Activated CD4-positive, CD25-positive, alpha-beta regulatory T cell treated with anti-CD3 and anti-CD28 coated beads, Interleukin-2, amount 50 U/mL, for 72 hours (primary cell): Measurements from ENCODE around the gene AHCYL1.
A peak's percentile ranks its signal among the peaks of the same experiment; 100 is the strongest.

Source experiments
- DNase-seq: peaks from one replicate; pipeline ENCODE4 v3.0.0; 2021

AHCYL1 gene

DNA sequence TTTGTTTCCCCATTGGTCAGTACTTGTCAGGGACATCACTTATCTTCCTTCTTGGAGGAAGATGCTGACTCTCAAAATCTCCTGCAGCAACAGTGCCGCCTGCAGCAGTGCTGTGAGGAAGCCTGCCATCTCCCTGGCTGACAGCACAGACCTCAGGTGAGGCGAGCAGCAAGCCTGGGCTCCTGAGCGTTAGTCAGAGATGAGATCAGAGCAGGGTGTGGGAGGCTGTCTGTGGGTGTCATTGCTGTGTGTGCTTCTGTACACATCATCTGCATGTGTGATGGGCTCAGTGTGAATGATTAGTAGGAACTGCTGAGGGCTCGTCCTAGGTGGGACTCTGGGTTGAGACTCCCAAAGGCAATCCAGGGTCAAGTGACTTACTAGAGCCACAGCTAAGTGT, 56.0 kb downstream of the AHCYL1 start:
- no peak for DNase-seq

DNA sequence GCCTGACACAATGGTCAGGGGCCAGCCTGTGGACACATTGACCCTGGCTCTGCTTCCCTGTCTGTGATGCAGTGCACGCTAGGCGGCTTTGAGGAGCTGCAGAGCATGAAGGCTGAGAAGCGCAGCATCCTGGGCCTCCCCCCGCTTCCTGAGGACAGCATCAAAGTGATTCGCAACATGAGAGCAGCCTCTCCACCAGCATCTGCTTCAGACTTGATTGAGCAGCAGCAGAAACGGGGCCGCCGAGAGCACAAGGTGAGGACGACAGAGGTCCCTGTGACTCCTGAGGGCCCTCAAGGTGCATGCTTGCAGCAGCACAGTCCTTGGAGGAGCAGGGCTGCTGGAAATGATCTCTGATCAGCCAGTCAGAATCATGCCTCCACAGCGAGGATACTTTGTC, 58.5 kb downstream of the AHCYL1 start:
- no peak for DNase-seq

DNA sequence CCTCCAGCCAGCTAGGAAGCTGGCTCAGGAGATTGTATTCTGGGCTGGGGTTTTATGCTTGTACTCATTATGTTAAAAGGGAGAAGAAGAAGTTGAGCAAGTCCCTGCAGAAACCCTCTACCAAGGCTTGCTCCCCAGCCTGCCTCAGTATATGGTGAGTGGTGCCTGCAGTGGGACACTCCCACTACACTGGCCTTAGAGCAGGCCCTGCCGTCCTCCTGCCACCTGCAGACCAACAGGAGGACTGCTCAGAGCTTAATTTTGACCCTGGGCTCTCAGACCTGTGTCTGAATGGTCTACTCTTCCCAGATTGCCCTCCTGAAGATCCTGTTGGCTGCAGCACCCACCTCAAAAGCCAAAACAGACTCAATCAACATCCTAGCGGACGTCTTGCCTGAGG, 62.9 kb downstream of the AHCYL1 start:
- DNase-seq = no peak

DNA sequence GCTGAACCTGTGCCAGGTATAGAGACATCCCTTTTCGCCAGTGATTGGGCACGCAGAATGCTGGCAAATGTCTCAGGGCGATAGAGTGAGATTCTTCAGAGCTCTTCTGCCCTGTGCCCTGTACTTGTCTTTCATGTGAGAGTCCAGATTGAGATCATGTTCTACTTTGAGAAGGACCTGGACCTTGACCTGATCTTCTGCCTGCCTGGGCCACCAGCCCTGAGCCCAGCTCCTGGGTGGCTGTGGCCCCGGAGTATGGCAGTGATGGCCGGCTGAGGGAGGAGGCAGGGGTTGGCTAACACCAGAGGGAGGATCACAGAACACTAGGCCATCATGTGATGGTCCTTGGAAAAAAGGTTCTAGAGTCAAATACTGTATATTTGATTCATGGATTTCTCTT, 63.7 kb downstream of the AHCYL1 start:
- no peak for DNase-seq

DNA sequence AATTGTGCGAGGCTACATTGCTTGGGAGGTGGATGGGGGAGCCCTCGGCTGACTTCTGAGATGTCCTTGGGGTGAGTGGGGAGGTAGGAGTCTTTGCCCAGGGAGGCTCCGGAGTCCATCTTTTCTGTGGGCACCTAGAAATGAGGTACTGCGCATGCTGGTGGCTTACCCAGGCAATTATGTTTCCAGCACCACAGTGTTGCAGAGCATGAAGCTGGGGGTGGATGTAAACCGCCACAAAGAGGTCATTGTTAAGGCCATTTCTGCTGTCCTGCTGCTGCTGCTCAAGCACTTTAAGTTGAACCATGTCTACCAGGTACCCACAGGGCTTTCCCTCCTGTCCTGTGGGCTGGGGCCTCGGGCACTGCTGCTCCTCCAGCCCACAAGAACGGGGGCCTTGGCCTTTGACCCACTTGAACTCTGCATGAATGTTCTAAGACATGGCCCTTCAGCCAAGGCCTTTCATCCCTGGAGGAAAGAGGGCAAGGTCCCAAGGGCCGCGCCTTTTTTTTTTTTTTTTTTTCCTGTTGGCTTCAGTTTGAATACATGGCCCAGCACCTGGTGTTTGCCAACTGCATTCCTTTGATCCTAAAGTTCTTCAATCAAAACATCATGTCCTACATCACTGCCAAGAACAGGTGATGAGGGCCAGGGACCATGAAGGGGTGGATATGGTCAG, 64.5 kb downstream of the AHCYL1 start:
- no peak for DNase-seq

DNA sequence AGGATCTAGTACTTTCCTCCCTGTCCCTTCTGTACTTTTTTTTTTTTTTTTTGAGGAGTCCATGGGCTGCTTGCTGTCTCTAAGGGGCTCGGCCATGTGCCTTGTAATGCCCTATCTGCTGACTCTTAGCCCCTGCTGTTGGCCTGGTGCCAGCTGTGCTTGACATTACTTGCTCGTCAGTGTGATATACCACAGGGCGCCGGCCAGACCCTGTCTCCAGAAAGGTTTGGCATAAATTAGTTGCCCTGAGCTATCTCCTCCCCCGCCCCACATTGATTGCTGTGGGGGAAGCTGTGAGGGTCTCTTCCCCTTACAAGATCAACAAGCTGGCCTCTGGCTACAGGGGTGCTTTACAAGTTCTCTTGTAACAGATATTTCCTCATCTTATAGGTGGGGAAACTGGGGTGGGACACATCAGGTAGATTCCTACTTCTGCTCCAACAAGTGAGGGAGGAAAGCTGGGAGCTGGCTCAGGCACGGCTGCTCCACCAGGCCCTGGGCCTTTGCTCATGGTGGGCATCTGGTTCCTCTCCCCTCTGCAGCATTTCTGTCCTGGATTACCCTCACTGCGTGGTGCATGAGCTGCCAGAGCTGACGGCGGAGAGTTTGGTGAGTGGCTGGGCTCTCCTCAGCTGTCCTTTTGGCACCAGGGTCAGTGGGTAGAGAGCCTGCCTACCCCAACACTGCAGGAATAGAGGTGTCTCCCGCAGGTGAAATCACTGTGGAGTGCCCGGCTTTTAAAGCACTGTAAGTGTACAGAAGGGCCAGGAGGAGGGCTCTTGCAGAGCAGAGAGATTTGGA, 65.4 kb downstream of the AHCYL1 start:
- DNase-seq = no peak

DNA sequence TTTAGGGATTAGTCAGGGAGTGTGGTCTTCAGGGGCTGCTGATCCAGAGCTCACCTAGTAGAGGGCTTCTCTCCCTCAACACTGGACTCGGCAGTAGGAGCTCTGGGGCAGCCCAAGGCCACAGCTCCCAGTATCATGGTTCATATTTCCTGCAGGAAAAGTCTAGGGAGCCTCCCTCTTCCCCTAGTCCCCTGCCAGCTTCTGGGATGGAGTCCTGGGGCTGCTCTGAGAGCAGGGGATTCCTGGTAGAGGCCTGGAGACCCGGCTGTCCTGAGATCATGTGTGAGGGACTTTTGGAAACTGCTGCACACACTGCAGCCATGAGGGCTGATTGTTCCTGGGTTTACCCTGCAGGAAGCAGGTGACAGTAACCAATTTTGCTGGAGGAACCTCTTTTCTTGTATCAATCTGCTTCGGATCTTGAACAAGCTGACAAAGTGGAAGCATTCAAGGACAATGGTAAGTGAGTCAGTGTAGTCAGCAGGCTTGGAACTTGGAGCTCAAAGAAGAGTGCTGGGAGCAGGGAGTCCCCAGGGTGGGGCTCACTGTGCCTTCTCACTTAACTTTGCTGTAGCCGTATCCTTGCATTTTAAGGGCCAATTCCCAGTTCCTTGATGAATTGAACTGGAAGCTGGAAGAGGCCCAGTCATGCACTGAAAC, 66.2 kb downstream of the AHCYL1 start:
- no peak for DNase-seq

DNA sequence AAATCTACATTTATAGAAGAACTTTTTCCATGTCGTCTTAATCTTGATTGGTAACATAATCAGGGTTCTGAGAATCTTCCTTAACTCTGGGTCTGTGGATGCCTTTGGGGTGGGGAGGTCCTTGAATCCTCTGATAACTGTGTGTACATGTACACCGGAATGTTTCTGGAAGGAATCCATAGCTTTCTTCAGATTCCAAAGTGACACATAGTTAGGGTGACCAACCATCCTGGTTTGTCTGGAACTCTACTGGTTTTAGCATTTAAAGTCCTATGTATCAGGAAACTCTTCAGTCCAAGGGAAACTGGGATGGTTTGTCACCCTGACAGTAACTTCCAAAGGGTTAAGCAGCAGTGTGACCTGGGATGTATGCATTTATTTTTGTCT, 66.7 kb downstream of the AHCYL1 start:
- DNase-seq = no peak

DNA sequence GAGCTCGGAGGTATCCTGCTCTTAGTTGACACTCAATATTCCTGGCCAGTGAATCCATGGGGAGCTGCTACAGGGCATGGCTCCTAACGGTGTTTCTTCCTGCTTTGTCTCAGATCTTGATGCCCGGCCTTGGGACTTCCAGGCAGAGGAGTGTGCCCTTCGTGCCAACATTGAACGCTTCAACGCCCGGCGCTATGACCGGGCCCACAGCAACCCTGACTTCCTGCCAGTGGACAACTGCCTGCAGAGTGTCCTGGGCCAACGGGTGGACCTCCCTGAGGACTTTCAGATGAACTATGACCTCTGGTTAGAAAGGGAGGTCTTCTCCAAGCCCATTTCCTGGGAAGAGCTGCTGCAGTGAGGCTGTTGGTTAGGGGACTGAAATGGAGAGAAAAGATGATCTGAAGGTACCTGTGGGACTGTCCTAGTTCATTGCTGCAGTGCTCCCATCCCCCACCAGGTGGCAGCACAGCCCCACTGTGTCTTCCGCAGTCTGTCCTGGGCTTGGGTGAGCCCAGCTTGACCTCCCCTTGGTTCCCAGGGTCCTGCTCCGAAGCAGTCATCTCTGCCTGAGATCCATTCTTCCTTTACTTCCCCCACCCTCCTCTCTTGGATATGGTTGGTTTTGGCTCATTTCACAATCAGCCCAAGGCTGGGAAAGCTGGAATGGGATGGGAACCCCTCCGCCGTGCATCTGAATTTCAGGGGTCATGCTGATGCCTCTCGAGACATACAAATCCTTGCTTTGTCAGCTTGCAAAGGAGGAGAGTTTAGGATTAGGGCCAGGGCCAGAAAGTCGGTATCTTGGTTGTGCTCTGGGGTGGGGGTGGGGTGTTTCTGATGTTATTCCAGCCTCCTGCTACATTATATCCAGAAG, 69.2 kb downstream of the AHCYL1 start:
- DNase-seq = peak; percentile 78

DNA sequence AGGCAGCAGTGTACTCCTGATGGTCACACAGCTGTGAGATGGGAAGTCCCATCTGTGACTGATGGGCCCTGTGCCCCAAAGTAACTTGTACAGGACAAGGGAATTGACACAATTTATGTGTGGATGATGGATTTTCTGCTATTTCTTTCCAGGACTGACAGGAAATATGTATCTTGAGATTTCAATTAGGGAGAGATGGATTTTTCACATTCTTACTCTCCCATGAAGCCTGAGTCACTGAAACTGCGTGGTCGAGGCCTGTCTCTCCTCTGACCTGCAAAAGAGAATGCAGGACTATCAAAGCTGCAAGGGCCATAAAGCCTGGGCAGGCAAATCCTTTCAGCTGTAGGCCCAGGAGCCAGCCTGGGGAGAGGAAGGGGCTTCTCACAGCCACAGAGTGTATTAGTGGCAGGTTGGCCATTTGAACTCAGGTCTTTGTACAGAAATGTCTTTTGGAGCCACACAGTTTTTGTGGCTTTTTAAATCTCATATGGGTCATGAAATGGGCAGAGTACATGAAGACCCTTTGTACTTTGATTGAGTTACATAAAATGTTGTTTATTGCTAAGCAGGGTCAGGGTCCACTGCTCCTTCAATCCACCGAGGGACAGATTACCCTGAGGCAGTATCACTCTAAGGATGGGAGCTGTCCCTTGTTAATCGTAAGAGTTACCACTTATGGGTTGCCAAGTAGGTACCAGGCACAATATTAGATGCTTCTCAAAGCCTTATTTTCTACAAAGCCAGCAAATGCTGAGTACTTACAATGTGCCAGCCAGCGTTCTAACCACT, 71.1 kb downstream of the AHCYL1 start:
- no peak for DNase-seq

DNA sequence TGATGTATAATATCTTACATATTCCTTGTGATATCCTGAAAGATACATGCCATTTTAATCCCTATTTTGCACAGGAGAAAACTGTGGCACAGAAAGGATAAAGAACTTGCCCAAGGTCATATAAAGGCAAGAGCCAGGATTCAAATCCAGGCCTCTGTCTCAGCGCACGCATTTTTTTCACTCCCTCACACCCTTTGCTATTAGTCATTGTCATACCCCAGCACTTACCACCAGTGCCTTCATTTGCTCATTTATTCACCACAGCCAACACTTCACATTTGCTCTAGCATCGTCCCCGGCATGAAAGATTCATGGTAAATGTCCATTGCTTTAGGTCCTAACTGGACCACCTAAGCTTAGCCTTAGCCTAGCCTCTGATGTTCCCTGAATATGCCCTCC, 71.7 kb downstream of the AHCYL1 start:
- no peak for DNase-seq

DNA sequence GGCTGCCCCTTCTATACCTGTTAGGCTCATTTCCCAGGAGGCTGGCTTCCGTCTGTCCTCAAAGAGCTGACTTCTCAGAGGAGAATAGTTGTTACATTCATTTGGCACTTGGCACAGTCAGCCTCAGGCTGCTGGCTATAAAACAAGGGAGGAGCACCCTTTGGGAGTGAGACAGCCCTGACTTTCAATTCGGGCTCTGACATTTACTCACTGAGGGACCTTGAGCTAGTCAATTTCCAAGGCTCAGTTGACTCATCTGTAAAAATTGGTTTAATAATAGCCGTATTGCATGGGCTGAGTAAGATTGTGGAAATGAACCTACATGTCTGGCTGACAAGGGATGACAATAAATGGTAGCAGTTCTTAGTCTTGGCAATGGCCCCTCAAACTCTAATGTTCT, 72.2 kb downstream of the AHCYL1 start:
- DNase-seq = no peak

DNA sequence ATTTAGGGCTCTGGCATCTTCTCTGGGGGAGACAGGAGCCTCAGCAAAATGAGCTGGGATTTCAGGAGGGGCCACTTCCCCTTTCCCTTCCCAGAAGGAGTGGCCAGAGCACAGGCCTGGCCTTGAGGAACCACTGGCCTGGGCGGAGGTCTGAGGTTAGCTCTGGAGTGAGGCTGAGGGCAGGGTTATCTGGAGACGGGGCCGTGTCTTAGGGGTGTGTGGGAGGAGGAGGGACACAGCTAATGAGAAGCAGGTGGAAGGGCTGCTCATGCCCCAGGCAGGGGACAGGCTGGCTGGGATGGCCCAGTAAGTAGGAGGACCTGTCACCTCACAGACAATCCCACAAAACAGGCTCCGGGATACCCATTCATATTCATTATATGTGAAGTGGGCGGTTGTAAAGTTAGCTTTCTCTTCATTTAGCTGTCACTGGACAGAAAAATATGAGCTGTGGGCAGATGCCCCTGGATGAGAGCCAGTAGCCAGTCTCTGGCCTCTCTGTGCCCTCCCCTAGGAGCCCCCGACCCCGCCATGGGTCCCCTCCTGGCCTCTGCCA, 73.5 kb downstream of the AHCYL1 start:
- DNase-seq = no peak

DNA sequence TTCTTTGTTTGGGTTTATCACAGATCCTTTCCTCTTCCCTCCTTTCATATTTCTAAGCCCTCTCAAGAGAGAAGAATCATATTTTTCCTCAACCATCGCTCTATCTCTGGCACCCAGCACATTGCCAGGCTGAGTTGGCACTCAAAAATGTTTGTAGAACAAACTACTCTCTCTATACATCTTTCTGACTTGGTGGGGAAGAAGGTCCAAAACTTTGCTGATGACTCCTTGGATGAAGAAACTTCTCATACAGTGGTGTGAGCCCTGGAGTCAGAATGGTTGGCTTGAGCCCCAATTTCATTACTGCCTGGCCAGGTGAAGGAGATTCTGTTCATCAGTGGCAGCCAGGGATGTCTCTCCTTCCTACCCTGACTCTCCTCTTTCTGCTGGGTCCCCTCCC, 74.0 kb downstream of the AHCYL1 start:
- no peak for DNase-seq

DNA sequence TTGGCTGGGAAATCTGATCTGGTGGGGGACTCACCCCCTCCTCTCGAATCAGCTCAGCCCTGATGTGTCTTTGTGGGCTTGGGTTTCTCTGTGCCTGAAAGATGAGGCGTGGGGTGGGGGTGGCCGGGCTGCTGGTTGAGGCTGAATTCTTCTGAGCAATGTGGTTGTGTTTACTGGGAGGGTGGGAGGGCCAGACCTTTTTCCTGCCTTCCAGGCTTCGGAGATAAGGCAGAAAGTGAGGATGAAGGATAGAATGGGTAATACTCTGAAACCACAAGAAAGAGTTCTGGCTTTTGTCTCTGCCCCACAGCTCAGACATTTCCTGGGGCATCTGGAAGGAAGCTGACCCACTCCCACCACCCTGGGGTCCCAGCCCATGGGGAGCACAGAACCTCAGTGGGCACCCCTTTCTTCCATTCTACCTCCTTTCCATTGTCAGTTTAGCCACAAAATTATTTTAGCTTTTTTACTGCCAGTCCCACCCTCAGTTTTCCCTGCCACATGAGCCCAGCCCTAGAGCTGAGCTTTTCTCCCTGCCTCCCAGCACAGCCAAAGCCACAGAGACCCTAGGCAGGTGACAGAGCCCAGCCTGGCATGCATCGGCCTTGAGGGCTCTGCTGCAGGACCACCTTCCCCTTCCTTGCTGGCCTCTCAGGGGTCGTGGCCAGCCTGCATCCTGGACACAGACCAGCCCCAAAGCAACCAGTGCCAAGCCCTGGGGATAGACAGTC, 74.7 kb downstream of the AHCYL1 start:
- no peak for DNase-seq

DNA sequence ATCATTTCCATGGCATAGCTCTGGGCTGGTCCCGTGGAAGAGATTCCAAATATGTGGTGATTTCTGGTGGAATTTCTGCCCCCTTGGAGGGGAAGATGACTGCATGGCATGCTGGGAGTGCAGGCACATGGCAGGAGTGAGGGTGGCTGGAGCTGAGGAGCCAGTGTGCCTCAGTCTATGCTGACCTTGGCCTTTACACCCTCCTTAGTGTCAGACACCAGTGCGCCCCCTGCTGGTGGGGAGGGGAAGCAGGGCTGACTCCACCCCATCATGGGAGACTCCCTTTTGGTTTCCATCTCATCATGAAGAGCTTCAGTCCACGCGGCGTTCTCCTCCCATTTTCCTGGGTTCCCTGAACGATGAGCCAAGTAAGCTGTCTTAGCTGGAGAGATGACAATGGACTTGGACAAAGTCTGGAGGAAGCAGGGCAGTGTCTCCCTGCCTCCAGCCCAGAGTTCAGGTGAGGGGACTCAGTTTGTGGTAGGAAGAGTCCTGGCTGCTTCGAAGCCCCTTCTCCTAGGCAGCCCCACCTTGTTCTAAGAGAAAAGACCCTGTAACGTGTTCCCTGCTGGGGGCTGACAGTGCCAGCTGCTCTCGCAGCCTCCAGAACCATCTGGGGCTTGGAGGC, 75.6 kb downstream of the AHCYL1 start:
- DNase-seq = peak; percentile 78

DNA sequence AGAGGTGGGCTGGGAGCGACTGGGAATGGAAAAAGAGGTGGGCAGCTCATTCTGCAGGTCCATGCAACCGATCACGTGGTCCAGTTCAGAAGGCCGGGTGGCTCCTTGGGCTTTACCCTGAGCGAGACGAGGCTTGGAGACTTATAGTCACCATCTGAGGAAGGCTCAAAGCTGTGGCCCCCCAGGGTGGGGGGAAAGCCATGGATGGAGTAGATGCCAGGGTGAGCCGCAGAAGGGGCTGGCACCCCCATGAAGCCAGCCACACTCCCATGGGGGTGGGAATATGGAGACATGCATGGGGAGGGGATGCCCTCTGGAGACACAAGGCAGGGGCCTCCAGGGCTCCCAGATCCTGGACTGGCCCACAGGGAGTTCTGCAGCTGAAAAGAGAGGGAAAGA, 76.1 kb downstream of the AHCYL1 start:
- DNase-seq = no peak

DNA sequence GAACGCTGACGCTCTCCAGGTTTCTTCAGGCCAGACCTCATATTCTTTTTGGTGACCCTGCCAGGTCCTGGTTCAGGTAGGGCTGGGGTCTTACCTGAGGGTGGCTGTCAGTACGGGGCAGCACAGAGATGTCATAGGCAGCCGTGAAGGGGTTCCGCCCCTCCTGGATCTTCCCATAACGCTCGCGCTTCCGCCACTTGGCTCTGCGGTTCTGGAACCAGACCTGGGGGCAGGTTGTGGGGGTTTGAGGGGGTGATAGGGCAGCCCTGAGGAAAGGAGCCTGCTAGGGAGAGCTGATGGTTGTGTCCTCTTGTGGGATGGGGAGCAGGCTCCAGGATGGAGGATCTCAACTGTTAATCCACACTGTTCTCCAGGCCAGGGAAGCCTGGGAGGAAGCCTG, 76.8 kb downstream of the AHCYL1 start:
- DNase-seq = no peak

DNA sequence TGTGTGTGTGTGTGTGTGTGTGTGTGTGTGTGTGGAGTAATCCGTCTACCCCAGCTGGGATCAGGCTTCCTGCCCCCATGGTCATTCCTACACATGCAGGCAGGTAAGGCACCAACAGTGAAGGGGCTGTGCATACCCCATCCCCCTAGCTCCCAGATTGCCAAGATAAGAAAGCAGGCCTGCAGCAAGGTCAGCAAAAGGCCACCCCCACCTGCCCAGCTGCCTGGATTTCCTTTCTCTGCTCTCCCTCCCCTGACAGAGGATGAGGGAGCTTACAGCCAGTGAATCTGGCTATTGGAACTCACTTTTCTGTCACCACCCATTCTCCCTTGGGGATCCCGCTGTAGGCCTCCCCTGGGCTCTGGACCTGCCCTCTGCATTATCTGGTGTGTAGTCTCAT, 78.0 kb downstream of the AHCYL1 start:
- no peak for DNase-seq

DNA sequence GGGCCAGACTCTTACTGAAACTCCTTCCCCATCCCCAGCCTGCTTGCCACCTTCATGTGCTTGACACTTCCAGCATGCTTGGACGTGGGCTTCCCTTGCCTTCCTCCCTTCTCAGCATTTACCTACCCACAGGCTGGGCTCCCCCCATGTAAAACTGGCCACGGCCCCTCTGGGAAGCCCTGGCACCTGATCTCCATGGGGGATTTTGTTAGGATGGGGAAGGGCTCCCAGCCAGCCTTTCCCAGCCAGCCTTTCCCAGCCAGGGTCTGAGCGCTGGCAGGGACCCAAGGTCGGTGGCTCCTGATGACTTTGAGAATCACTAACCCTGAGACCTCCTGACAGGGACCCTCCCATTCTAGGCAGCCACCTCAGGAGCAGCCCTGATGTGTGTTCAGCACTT, 79.2 kb downstream of the AHCYL1 start:
- DNase-seq = no peak
